Kidney (tissue), 14 donors: ENCODE results near the gene UBE2F. TPM values are rescaled to one million over a fixed set of nuclear protein-coding genes. Genes with fewer than 3 reads are reported as not detected.

Experiments used
- DNase-seq, 5 donors: peaks; one replicate each; pipeline ENCODE4 v3.0.0-alpha.2; 2013 to 2020
- FAIRE-seq: peaks from 2 replicates; lab custom pipeline; 2012; peaks lifted over from hg19 to GRCh38; lab: Jason Lieb, UNC
- H3K27ac ChIP-seq, 2 donors: one replicate each; pipeline ENCODE4 v1.7.0; 2013; ENCODE audit warnings: low read depth in 2 of 2, low read length in 2 of 2, inconsistent platforms in 1 of 2
- H3K27me3 ChIP-seq: one replicate; pipeline ENCODE4 v1.7.1; 2013; ENCODE audit warnings: low read length, inconsistent platforms; ENCODE audit not compliant: control insufficient read depth, insufficient read depth
- H3K36me3 ChIP-seq, 3 donors: one replicate each; pipeline versions ENCODE4 v1.7.0 to v1.7.1; 2013; ENCODE audit warnings: low read length in 3 of 3, control low read depth in 1 of 3, inconsistent platforms in 1 of 3; ENCODE audit not compliant: insufficient read depth in 3 of 3, control insufficient read depth in 2 of 3
- H3K4me1 ChIP-seq, 3 donors: one replicate each; pipeline versions ENCODE4 v1.7.0 to v1.7.1; 2013; ENCODE audit warnings: low read length in 3 of 3, inconsistent platforms in 1 of 3, low read depth in 1 of 3; ENCODE audit not compliant: control insufficient read depth in 2 of 3, insufficient read depth in 2 of 3
- H3K4me3 ChIP-seq, 3 donors: one replicate each; pipeline versions ENCODE4 v1.7.0 to v1.8.1; 2013; ENCODE audit warnings: low read length in 3 of 3, control low read depth in 1 of 3, inconsistent platforms in 1 of 3
- H3K9ac ChIP-seq, 3 donors: one replicate each; pipeline versions ENCODE4 v1.7.0 to v1.7.1; 2013; ENCODE audit warnings: low read length in 3 of 3, control low read depth in 1 of 3, inconsistent platforms in 1 of 3
- H3K9me3 ChIP-seq, 3 donors: one replicate each; pipeline versions ENCODE4 v1.7.0 to v1.7.1; 2013; ENCODE audit warnings: low read length in 3 of 3, control low read depth in 1 of 3, inconsistent platforms in 1 of 3; ENCODE audit not compliant: control insufficient read depth in 2 of 3, insufficient read depth in 1 of 3
- intact Hi-C: fragments of 100-400 bp; cut with DNase I; formaldehyde crosslinking; loops from one replicate; pipeline ENCODE4 v1.11.1; 2022
- polyA plus RNA-seq: library from polyadenylated mRNA; stranded (reverse); fragments of 350-450 nt; fragmentation: Illumina TruSeq; extraction: RNeasy Lipid Tissue Mini Kit (QIAGEN cat#74804); gene quantifications from one replicate; pipeline ENCODE4 v1.2.3, GENCODE V29; 2014; ENCODE audit warnings: low read depth, low replicate concordance; ENCODE audit not compliant: insufficient read depth
- total RNA-seq: library from RNA; stranded (reverse); fragmentation: NEBNext Ultra II Directional; extraction: Animal tissue kit (Norgen Biotek cat#: 25700); gene quantifications from one replicate; pipeline ENCODE4 v1.2.1, GENCODE V29; 2021
- TF ChIP-seq, protein P1 (sequence below): IDR thresholded peaks from 3 replicates; pipeline ENCODE4 v1.5.1; 2012; ENCODE audit warnings: mild to moderate bottlenecking, moderate library complexity, borderline replicate concordance; ENCODE audit not compliant: insufficient read depth; ENCODE audit errors: extremely low read depth
- donor health status: control.
- donor health status: control.
- donor health status: control.
- donor health status: control.
- donor health status: control.
- donor health status: DM: yes; HTN: yes; CAD: no.
- donor health status: Normal renal cell carcinoma (clear cell type).

Gene UBE2F
- total and polyA plus RNA-seq, 2 donors from 2014 or later, result 34.5 to 68.7 TPM

DNA sequence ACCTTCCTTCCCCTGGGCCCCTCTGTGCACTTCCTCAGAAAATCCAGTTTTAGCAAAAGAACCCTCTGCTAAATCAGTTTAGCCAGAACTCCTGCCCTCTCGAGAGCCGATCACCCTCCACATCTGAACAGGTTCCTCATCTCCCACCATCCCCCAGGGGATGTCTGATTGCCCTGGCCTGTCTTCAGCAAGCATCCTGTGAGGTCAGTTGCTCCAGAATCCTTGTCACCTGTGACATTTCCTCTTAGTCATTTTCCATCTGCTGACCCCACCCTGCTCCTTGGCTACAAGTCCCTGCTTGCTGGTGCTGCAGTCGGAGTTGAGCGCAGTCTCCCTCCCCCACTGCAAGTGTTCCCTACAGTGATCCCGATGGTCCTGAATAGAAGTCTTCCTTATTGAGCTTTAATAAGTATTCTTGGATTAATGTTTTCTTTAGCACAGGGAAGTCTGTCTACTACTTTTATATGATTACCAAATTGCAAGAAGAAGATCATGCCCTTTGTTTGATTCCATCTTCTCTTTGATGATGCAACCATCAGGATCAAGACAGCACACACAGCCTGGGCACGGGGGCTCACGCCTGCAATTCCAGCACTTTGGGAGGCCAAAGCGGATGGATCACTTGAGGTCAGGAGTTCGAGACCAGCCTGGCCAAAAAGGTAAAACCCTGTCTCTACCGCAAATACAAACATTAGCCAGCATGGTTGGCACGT is 30.9 kb upstream of the UBE2F start:
- Histone ChIP-seq H3K4me3 (no peak overlapping the region), H3K27me3 (no peaks in the 10 kb centered on the region), H3K27ac (no peak overlapping the region), H3K36me3 (no peaks in the 10 kb centered on the region), H3K9me3 (no peaks in the 10 kb centered on the region), H3K9ac (no peak overlapping the region), H3K4me1 (peaks cover 0 to 2% (median 0%) of the 10 kb centered on the region in 3 donors)
- TF ChIP-seq, protein P1, sequence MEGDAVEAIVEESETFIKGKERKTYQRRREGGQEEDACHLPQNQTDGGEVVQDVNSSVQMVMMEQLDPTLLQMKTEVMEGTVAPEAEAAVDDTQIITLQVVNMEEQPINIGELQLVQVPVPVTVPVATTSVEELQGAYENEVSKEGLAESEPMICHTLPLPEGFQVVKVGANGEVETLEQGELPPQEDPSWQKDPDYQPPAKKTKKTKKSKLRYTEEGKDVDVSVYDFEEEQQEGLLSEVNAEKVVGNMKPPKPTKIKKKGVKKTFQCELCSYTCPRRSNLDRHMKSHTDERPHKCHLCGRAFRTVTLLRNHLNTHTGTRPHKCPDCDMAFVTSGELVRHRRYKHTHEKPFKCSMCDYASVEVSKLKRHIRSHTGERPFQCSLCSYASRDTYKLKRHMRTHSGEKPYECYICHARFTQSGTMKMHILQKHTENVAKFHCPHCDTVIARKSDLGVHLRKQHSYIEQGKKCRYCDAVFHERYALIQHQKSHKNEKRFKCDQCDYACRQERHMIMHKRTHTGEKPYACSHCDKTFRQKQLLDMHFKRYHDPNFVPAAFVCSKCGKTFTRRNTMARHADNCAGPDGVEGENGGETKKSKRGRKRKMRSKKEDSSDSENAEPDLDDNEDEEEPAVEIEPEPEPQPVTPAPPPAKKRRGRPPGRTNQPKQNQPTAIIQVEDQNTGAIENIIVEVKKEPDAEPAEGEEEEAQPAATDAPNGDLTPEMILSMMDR, result no peak
- DNase-seq (no peak), FAIRE-seq (no peak)
- intact Hi-C loops, result no loop called here

DNA sequence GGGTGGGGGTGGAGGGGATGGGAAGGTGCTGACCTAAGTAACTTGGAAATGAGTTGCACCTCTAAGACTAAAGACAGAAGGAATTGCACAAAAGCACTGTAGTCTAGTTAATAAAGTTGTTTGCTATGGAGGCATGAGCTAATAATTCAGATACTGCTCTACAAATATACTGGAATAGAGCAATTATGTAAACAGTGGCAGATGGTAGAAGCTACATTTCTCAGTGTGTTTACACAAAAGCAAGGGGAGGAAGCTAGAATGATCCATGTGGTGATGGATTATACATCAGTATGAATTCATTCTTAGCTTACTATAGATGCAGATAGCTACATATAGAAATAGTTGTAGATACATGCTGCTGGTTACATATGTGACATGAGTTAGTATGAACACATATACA is 27.6 kb upstream of the UBE2F start:
- FAIRE-seq, result no peak

DNA sequence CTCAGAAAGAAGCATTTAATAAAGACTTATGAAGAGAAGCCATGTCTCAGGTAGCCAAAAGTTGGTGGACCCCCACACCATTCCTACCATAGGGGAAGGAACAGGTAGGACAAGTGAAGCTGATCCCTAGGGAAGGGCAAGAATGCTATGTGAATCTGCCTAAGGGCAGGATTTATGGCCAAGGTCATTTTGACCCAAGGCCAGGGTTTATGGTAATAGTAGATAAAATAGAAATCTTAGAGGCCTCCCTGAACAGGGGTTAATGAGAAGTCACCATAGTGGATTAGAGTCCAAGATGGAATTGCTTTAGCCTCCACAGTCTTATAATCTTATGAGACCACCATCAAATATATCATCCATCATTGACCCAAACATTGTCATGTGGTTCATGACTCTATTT is 26.0 kb upstream of the UBE2F start:
- intact Hi-C loops, result no loop called here
- Histone ChIP-seq H3K27ac (no peak overlapping the region), H3K9ac (no peak overlapping the region), H3K27me3 (no peaks in the 10 kb centered on the region), H3K4me1 (no peaks in the 10 kb centered on the region), H3K36me3 (no peaks in the 10 kb centered on the region), H3K4me3 (no peak overlapping the region), H3K9me3 (peaks cover 0 to 9% (median 0%) of the 10 kb centered on the region in 3 donors)
- DNase-seq, result no peak
- FAIRE-seq, result no peak
- TF ChIP-seq, protein P1, result no peak

More for the DNA sequence above, 27.6 kb upstream of the UBE2F start:
- DNase-seq, result no peak
- intact Hi-C loops, result no loop called here
- Histone ChIP-seq H3K27ac (no peak overlapping the region), H3K9ac (no peak overlapping the region), H3K36me3 (no peaks in the 10 kb centered on the region), H3K4me3 (no peak overlapping the region), H3K27me3 (no peaks in the 10 kb centered on the region), H3K4me1 (no peaks in the 10 kb centered on the region), H3K9me3 (peaks cover 0 to under 1% (median 0%) of the 10 kb centered on the region in 3 donors)
- TF ChIP-seq, protein P1, result no peak

DNA sequence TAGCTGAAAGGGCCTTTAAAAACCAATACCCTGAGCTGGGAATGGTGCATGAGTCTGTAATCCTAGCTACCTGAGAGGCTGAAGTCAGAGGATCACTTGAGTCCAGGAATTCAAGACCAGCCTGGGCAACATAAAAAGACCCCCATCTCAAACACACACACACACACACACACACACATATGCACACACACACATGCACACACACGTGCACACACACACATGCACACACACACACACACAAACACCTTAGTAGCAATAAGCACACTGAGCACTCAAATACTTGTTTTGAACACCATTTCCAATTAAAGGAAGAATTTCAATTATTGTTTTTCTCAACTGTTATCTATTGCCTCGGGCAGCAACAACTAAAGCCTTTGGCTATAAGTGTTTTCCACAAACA is 25.6 kb upstream of the UBE2F start:
- FAIRE-seq (no peak), DNase-seq (no peak)
- H3K4me3 ChIP-seq, result no peak overlapping the region
- H3K9ac ChIP-seq, result no peak overlapping the region
- H3K27me3 ChIP-seq, result no peaks in the 10 kb centered on the region
- H3K36me3 ChIP-seq, result no peaks in the 10 kb centered on the region
- intact Hi-C loops, result no loop called here
- TF ChIP-seq, protein P1, result no peak
- H3K9me3 ChIP-seq, result peaks cover 0 to 9% (median 0%) of the 10 kb centered on the region in 3 donors
- H3K4me1 ChIP-seq, result no peaks in the 10 kb centered on the region
- no peak overlapping the region for H3K27ac ChIP-seq
